Left ventricle myocardium superior (tissue), 1 donor: ENCODE data around the gene OR52R1. TPM values are rescaled to one million over a fixed set of nuclear protein-coding genes. Genes with fewer than 3 reads are reported as not detected.

Experiments
- total RNA-seq: library from RNA; stranded (reverse); fragmentation: NEBNext Ultra II Directional; extraction: Animal tissue kit (Norgen Biotek cat#: 25700); gene quantifications from one replicate; pipeline ENCODE4 v1.2.1, GENCODE V29; 2021
- donor health status: DM: no; HTN: yes; CAD: no; lungs with severe emphysema.

The OR52R1 gene
- total RNA-seq, 1 donor from 2014 or later: not detected

Other genes with a start within 250 kb of the OR52R1 start
- gene OR52I2, start 222.6 kb downstream of the OR52R1 start, total RNA-seq: not detected
- gene OR52I1, start 210.3 kb downstream of the OR52R1 start, total RNA-seq: not detected
- gene TRIM68, start 196.1 kb downstream of the OR52R1 start, total RNA-seq: 10.6 TPM
- gene OR51D1, start 166.9 kb downstream of the OR52R1 start, total RNA-seq: not detected
- 1.8 TPM for gene OR51E1, start 160.4 kb downstream of the OR52R1 start, total RNA-seq
- not detected for gene OR51E2, start 106.5 kb downstream of the OR52R1 start, total RNA-seq
- not detected for gene MMP26, start 99.6 kb downstream of the OR52R1 start, total RNA-seq
- gene OR51F1, start 34.4 kb downstream of the OR52R1 start, total RNA-seq: not detected
- not detected for gene OR51F2, start 16.9 kb upstream of the OR52R1 start, total RNA-seq
- gene OR51S1, start 44.8 kb upstream of the OR52R1 start, total RNA-seq: not detected
- gene OR51T1, start 77.5 kb upstream of the OR52R1 start, total RNA-seq: not detected
- not detected for gene OR51A7, start 99.4 kb upstream of the OR52R1 start, total RNA-seq
- gene OR51G2, start 115.0 kb upstream of the OR52R1 start, total RNA-seq: not detected
- not detected for gene OR51G1, start 120.0 kb upstream of the OR52R1 start, total RNA-seq
- gene OR51A4, start 143.2 kb upstream of the OR52R1 start, total RNA-seq: not detected
- gene OR51A2, start 151.3 kb upstream of the OR52R1 start, total RNA-seq: not detected
- gene OR51L1, start 190.5 kb upstream of the OR52R1 start, total RNA-seq: not detected
- not detected for gene OR52J3, start 242.1 kb upstream of the OR52R1 start, total RNA-seq